AG04450 (cell line): ENCODE results near the gene PTMS. TPM values are rescaled to one million over a fixed set of nuclear protein-coding genes. Genes with fewer than 3 reads are reported as not detected.

Experiments
- CTCF ChIA-PET: fragments of 300-600, 350-600 bp; formaldehyde crosslinking; extraction: SDS; loops from one replicate; lab custom pipeline; 2022; ENCODE audit warnings: antibody characterized with exemption, inconsistent platforms; lab: Charles Lee
- POLR2A ChIA-PET: fragments of 350-600 bp; formaldehyde crosslinking; extraction: SDS; loops from one replicate; lab custom pipeline; 2021; ENCODE audit warnings: antibody characterized with exemption, inconsistent platforms; lab: Yijun Ruan, JAX
- DNase-seq: peaks from one replicate; pipeline ENCODE4 v3.0.0-alpha.2; 2011; ENCODE audit warnings: low read depth, low spot score
- H3K27ac ChIP-seq: one replicate; pipeline ENCODE4 v1.5.1; 2012; ENCODE audit warnings: low read depth, low read length, control low read depth
- H3K27me3 ChIP-seq: one replicate; pipeline ENCODE4 v1.6.0; 2012; ENCODE audit warnings: low read length; ENCODE audit not compliant: control insufficient read depth, insufficient read depth
- H3K4me3 ChIP-seq: 2 replicates; pipeline ENCODE4 v1.5.1; 2011; ENCODE audit warnings: mild to moderate bottlenecking, low read depth, low read length, control low read depth
- H3K9me3 ChIP-seq: 2 replicates; pipeline ENCODE4 v1.5.1; 2012; ENCODE audit warnings: low read length; ENCODE audit not compliant: control insufficient read depth, insufficient read depth
- polyA plus RNA-seq: library from polyadenylated mRNA; depleted of rRNA; stranded (reverse); fragments of >200 nt; gene quantifications from 2 replicates; pipeline ENCODE4 v1.2.3, GENCODE V29; 2011
- TF ChIP-seq, protein P1 (sequence below): IDR thresholded peaks from 2 replicates; pipeline ENCODE4 v1.5.1; 2011; ENCODE audit warnings: low read depth, low read length, control low read depth, inconsistent platforms

PTMS gene
- polyA plus RNA-seq, 1 experiment, result 170 TPM

DNA sequence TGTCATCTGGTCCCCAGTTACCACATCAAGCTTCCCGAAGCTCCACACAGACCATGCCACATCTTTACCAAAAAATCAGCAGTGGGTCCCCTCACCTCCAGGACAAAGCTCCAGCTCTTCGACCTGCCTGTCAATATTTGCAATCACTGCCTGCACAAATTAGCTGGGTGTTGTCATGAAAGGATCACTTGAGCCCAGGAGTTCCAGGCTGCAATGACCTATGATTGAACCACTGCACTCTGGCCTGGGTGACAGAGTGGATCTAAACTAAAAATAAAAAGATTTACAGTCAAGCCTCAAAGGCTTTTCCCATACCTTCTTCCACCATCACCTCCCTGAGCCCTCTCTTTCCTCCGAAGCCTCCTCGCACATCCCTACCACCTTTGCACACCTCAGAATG lies 30.4 kb downstream of the PTMS start:
- TF ChIP-seq, protein P1, sequence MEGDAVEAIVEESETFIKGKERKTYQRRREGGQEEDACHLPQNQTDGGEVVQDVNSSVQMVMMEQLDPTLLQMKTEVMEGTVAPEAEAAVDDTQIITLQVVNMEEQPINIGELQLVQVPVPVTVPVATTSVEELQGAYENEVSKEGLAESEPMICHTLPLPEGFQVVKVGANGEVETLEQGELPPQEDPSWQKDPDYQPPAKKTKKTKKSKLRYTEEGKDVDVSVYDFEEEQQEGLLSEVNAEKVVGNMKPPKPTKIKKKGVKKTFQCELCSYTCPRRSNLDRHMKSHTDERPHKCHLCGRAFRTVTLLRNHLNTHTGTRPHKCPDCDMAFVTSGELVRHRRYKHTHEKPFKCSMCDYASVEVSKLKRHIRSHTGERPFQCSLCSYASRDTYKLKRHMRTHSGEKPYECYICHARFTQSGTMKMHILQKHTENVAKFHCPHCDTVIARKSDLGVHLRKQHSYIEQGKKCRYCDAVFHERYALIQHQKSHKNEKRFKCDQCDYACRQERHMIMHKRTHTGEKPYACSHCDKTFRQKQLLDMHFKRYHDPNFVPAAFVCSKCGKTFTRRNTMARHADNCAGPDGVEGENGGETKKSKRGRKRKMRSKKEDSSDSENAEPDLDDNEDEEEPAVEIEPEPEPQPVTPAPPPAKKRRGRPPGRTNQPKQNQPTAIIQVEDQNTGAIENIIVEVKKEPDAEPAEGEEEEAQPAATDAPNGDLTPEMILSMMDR, result no peak
- no peak for DNase-seq
- Histone ChIP-seq H3K9me3 (no peaks in the 10 kb centered on the region), H3K27me3 (peaks cover 4% of the 10 kb centered on the region), H3K27ac (no peak overlapping the region), H3K4me3 (no peak overlapping the region)
- CTCF ChIA-PET, result interaction anchor here (1.0 kb wide), 1 partner anchor 30 kb away, joined by 4 read pairs; no protein-coding TSS in a partner anchor
- POLR2A ChIA-PET, result interaction anchor here (1.1 kb wide), 1 partner anchor 11 kb away, joined by 6 read pairs; no protein-coding TSS in a partner anchor

DNA sequence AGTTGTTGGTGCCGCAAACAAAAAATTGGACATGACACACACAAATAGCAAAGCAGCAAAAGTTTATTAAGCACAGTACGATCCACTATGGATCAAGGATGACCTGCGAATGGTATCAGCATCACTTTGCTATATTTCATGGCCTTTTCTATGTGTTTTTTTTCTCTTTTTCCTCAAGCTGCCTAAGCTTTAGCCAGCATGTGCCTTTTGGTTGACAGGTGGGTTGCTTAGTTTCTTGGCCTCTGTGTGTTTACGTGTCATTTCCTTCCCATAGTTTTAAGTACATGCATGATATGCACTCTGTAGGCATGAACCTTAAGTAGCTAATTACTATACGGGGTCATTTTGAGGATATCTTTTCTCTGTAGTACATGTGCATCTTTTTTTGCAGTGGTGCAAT lies 33.0 kb downstream of the PTMS start:
- no peak overlapping the region for H3K27ac ChIP-seq

GRCh38 chr12:6807170-6807569 lies 41.0 kb downstream of the PTMS start:
- CTCF ChIA-PET, result interaction anchor here (0.6 kb wide), 1 partner anchor 41 kb away, joined by 5 read pairs; the partner anchor contains the start of gene PTMS
- POLR2A ChIA-PET, result no interaction called here
- TF ChIP-seq, protein P1, result no peak
- H3K9me3 ChIP-seq, result no peaks in the 10 kb centered on the region
- H3K4me3 ChIP-seq, result no peak overlapping the region
- DNase-seq, result no peak
- H3K27me3 ChIP-seq, result no peaks in the 10 kb centered on the region
- H3K27ac ChIP-seq, result no peak overlapping the region

More for the DNA sequence above, 33.0 kb downstream of the PTMS start:
- POLR2A ChIA-PET, result no interaction called here
- Histone ChIP-seq H3K27me3 (peaks cover 4% of the 10 kb centered on the region), H3K9me3 (no peaks in the 10 kb centered on the region), H3K4me3 (no peak overlapping the region)
- CTCF ChIA-PET, result interaction anchor here (1.2 kb wide), 1 partner anchor 26 kb away, joined by 3 read pairs; no protein-coding TSS in a partner anchor
- DNase-seq, result no peak
- TF ChIP-seq, protein P1, result no peak

DNA sequence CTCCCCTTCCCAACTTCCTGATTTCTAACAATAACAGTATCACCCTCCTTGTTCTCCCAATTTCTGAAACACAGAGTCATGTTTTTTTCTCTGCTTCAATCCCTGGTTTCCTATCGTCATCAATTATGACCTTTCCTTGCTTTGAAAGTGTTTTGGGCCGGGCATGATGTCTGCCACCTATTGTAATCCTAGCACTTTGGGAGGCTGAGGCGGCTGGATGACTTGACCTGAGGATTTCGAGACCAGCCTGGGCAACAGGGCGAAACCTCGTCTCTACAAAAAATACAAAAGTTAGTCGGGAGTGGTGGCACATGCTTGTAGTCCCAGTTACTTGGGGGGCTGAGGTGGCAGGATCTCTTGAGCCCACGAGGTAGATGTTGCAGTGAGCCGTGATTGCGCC lies 42.9 kb downstream of the PTMS start:
- Histone ChIP-seq H3K27me3 (no peaks in the 10 kb centered on the region), H3K4me3 (no peak overlapping the region), H3K9me3 (no peaks in the 10 kb centered on the region), H3K27ac (no peak overlapping the region)
- TF ChIP-seq, protein P1, result no peak
- DNase-seq, result no peak
- ChIA-PET POLR2A (no interaction called here), CTCF (interaction anchor here (0.5 to 1.0 kb wide), 2 partner anchors 17 to 111 kb away, joined by 4 read pairs; no protein-coding TSS in a partner anchor)

GRCh38 chr12:6810758-6811157 lies 44.6 kb downstream of the PTMS start:
- Histone ChIP-seq H3K9me3 (no peaks in the 10 kb centered on the region), H3K4me3 (no peak overlapping the region), H3K27me3 (no peaks in the 10 kb centered on the region), H3K27ac (no peak overlapping the region)
- POLR2A ChIA-PET, result interaction anchor here (0.9 to 1.2 kb wide), 3 partner anchors 10 to 87 kb away, joined by 3 to 5 read pairs (median 3); partner anchors contain the start of genes CD4 and COPS7A
- CTCF ChIA-PET, result interaction anchor here (0.6 to 3.7 kb wide), 2 partner anchors 24 to 58 kb away, joined by 3 to 19 read pairs; partner anchors contain the start of gene MLF2
- TF ChIP-seq, protein P1, result no peak
- DNase-seq, result no peak
